Astrocyte (in vitro differentiated cells and primary cell): ENCODE measurements around the gene SPRR2G. TPM values are rescaled to one million over a fixed set of nuclear protein-coding genes. Genes with fewer than 3 reads are reported as not detected.
"Not testable (repeated sequence)": the region's sequence is repeated elsewhere in the genome, so short reads cannot be mapped to it uniquely, and the experiment has no call there.

Experiments
- DNase-seq: peaks from one replicate; pipeline ENCODE4 v3.0.0-alpha.2; 2010; ENCODE audit warnings: low read depth
- FAIRE-seq: peaks from 2 replicates; lab custom pipeline; 2011; peaks lifted over from hg19 to GRCh38; lab: Jason Lieb, UNC
- H2AFZ ChIP-seq: 2 replicates; pipeline ENCODE4 v1.6.0; 2012; ENCODE audit warnings: low read depth, low read length, inconsistent platforms
- H3K27ac ChIP-seq: 2 replicates; pipeline ENCODE4 v1.5.1; 2011; ENCODE audit warnings: low read depth, low read length, inconsistent platforms
- H3K27me3 ChIP-seq: 2 replicates; pipeline ENCODE4 v1.6.0; 2011; ENCODE audit warnings: low read length, inconsistent platforms; ENCODE audit not compliant: insufficient read depth
- H3K36me3 ChIP-seq: 2 replicates; pipeline ENCODE4 v1.5.1; 2011; ENCODE audit warnings: low read length, inconsistent platforms; ENCODE audit not compliant: insufficient read depth
- H3K4me1 ChIP-seq: 2 replicates; pipeline ENCODE4 v1.5.1; 2011; ENCODE audit warnings: low read length, inconsistent platforms; ENCODE audit not compliant: insufficient read depth
- H3K4me2 ChIP-seq: 2 replicates; pipeline ENCODE4 v1.6.0; 2012; ENCODE audit warnings: low read length, inconsistent platforms
- H3K4me3 ChIP-seq: 2 replicates; pipeline ENCODE4 v1.5.1; 2011; ENCODE audit warnings: low read depth, mild to moderate bottlenecking, low read length, inconsistent platforms; ENCODE audit not compliant: insufficient read depth
- H3K79me2 ChIP-seq: 2 replicates; pipeline ENCODE4 v1.6.0; 2012; ENCODE audit warnings: mild to moderate bottlenecking, low read length, inconsistent platforms; ENCODE audit not compliant: insufficient read depth
- H3K9ac ChIP-seq: 2 replicates; pipeline ENCODE4 v1.6.0; 2012; ENCODE audit warnings: mild to moderate bottlenecking, low read length, inconsistent platforms
- H3K9me3 ChIP-seq: 2 replicates; pipeline ENCODE4 v1.5.1; 2012; ENCODE audit warnings: low read depth, mild to moderate bottlenecking, low read length, inconsistent platforms; ENCODE audit not compliant: insufficient read depth
- H4K20me1 ChIP-seq: 2 replicates; pipeline ENCODE4 v1.6.0; 2012; ENCODE audit warnings: low read length, inconsistent platforms; ENCODE audit not compliant: insufficient read depth
- H3K27ac Mint-ChIP-seq: one replicate; pipeline ENCODE4 v1.8.0; 2021; ENCODE audit warnings: mild to moderate bottlenecking, mixed read lengths; ENCODE audit not compliant: unreplicated experiment
- H3K27me3 Mint-ChIP-seq: one replicate; pipeline ENCODE4 v1.8.0; 2021; ENCODE audit warnings: low read depth, mixed read lengths; ENCODE audit not compliant: unreplicated experiment
- H3K36me3 Mint-ChIP-seq: one replicate; pipeline ENCODE4 v1.8.0; 2021; ENCODE audit warnings: low read depth, mixed read lengths; ENCODE audit not compliant: unreplicated experiment
- H3K4me1 Mint-ChIP-seq: one replicate; pipeline ENCODE4 v1.8.0; 2021; ENCODE audit warnings: low read depth, mixed read lengths; ENCODE audit not compliant: unreplicated experiment
- H3K4me3 Mint-ChIP-seq: one replicate; pipeline ENCODE4 v1.8.0; 2021; ENCODE audit warnings: mild to moderate bottlenecking, moderate library complexity, mixed read lengths; ENCODE audit not compliant: unreplicated experiment
- H3K9me3 Mint-ChIP-seq: one replicate; pipeline ENCODE4 v1.8.0; 2021; ENCODE audit warnings: mild to moderate bottlenecking, mixed read lengths; ENCODE audit not compliant: unreplicated experiment
- CTCF ChIP-seq: IDR thresholded peaks from 2 replicates; pipeline ENCODE4 v1.5.1; 2011; ENCODE audit warnings: low read depth, mild to moderate bottlenecking, inconsistent platforms, low read length, moderate library complexity; ENCODE audit not compliant: insufficient read depth
- EZH2 ChIP-seq: IDR thresholded peaks from 2 replicates; pipeline ENCODE4 v1.6.1; 2012; ENCODE audit warnings: mild to moderate bottlenecking, low read length, inconsistent platforms; ENCODE audit not compliant: insufficient read depth
- total RNA-seq: library from RNA; stranded (reverse); gene quantifications from 2 replicates; pipeline ENCODE4 v1.2.1, GENCODE V29; 2021

The SPRR2G gene
- total RNA-seq, 1 donor from 2014 or later = not detected

- H2AFZ ChIP-seq = no peak overlapping the region
- H3K9me3 ChIP-seq = no peaks in the 10 kb centered on the region
- no peak overlapping the region for H3K27ac Mint-ChIP-seq
- H3K4me2 ChIP-seq = no peak overlapping the region
- no peak overlapping the region for H3K9ac ChIP-seq
- DNase-seq (no peak), FAIRE-seq (no peak)
- no peaks in the 10 kb centered on the region for H3K27me3 Mint-ChIP-seq
- no peak for TF ChIP-seq CTCF
- no peak overlapping the region for H3K27ac ChIP-seq
- no peaks in the 10 kb centered on the region for H3K79me2 ChIP-seq
- no peaks in the 10 kb centered on the region for H3K27me3 ChIP-seq
- H4K20me1 ChIP-seq = no peaks in the 10 kb centered on the region
- peaks cover 2% of the 10 kb centered on the region for H3K36me3 Mint-ChIP-seq
- H3K4me1 Mint-ChIP-seq = no peaks in the 10 kb centered on the region
- no peaks in the 10 kb centered on the region for H3K9me3 Mint-ChIP-seq
- no peaks in the 10 kb centered on the region for H3K4me1 ChIP-seq
- no peak overlapping the region for H3K4me3 ChIP-seq
- no peak overlapping the region for H3K4me3 Mint-ChIP-seq
- H3K36me3 ChIP-seq = no peaks in the 10 kb centered on the region
Measured at GRCh38 chr1:153133267-153133666, 17.4 kb downstream of the SPRR2G start.

GRCh38 chr1:153128688-153129087 is 22.0 kb downstream of the SPRR2G start:
- H3K27me3 ChIP-seq, H3K79me2 ChIP-seq, H3K4me3 Mint-ChIP-seq, H3K4me1 Mint-ChIP-seq, FAIRE-seq, H4K20me1 ChIP-seq, H3K36me3 Mint-ChIP-seq, H3K4me1 ChIP-seq, H3K36me3 ChIP-seq, H3K27ac Mint-ChIP-seq, DNase-seq, H3K4me2 ChIP-seq, H3K27me3 Mint-ChIP-seq, H2AFZ ChIP-seq, H3K9me3 Mint-ChIP-seq, H3K9ac ChIP-seq, H3K9me3 ChIP-seq, H3K4me3 ChIP-seq, H3K27ac ChIP-seq: not testable (repeated sequence)

GRCh38 chr1:153127296-153127695 is 23.4 kb downstream of the SPRR2G start:
- FAIRE-seq = no peak
- Histone ChIP-seq H3K4me3 (no peak overlapping the region), H3K27me3 (no peaks in the 10 kb centered on the region), H4K20me1 (no peaks in the 10 kb centered on the region), H3K79me2 (no peaks in the 10 kb centered on the region), H3K4me2 (no peak overlapping the region), H2AFZ (no peak overlapping the region), H3K27ac (no peak overlapping the region), H3K9me3 (no peaks in the 10 kb centered on the region), H3K4me1 (no peaks in the 10 kb centered on the region), H3K36me3 (no peaks in the 10 kb centered on the region), H3K9ac (no peak overlapping the region)
- peaks cover 5% of the 10 kb centered on the region for H3K4me1 Mint-ChIP-seq
- peaks cover 8% of the 10 kb centered on the region for H3K9me3 Mint-ChIP-seq
- H3K36me3 Mint-ChIP-seq = no peaks in the 10 kb centered on the region
- no peak for DNase-seq
- TF ChIP-seq CTCF = no peak
- no peak for TF ChIP-seq EZH2
- no peaks in the 10 kb centered on the region for H3K27me3 Mint-ChIP-seq
- no peak overlapping the region for H3K4me3 Mint-ChIP-seq
- H3K27ac Mint-ChIP-seq = no peak overlapping the region
